ENCODE data around the gene PPP1R3E.
A peak's percentile ranks its signal among the peaks of the same experiment; 100 is the strongest.

The PPP1R3E gene

GRCh38 chr14:23310546-23310945 lies 7.9 kb upstream of the PPP1R3E start:
- H3K36me3 ChIP-seq (ENCODE audit: low read depth), result peaks cover 78% of the 10 kb centered on the region
- no peaks in the 10 kb centered on the region for H3K9me3 ChIP-seq (ENCODE audit: severe bottlenecking)
- no peak for TF ChIP-seq CTCF (IDR thresholded peaks at IDR 0.05; ENCODE audit: poor library complexity, severe bottlenecking)
- DNase-seq (ENCODE audit: low spot score) (no peak), ATAC-seq (ENCODE audit: low read depth) (no peak)
- peaks cover 16% of the 10 kb centered on the region for H3K4me1 ChIP-seq (ENCODE audit: insufficient read depth, poor library complexity, severe bottlenecking)
- H3K27ac ChIP-seq (ENCODE audit: poor library complexity, severe bottlenecking), result no peak overlapping the region
- H3K27me3 ChIP-seq (ENCODE audit: insufficient read depth, poor library complexity, severe bottlenecking), result no peaks in the 10 kb centered on the region
- no peak overlapping the region for H3K4me3 ChIP-seq (ENCODE audit: severe bottlenecking)

DNA sequence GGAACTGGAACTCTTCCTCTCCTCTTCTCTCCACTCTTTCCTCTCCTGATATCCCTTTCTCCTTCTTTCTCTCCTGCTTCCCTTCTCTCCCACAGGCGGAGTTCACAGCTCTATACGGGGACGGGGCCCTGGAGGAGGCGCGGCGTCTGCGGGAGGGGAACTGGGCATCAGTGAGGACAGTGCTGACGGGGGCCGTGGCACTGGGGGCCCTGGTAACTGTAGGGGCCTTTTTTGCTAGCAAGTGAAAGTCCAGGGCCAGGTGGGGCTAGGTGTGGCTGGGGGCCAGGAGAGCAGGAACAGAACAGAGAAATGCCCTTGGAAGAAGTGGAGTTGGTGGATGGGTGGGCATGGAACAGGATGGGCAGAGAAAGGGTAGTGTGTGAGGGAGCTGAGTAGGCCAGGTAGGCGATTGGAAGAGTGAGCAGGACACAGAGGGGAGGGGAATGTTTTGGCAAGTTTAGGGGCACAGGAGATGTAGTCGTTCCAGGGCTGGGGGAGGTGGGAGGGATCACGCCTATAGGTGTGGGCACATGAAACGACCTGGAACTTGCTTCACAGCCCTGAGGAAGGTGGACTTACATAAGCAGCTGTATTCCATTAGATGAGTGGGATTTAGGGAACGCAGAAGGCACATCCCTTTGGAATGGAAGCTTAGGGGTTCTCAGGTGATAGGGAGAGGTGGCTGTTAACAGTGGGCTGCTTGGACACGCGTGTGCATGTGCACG lies 6.2 kb upstream of the PPP1R3E start:
- H3K4me3 ChIP-seq (ENCODE audit: severe bottlenecking), result no peak overlapping the region
- no peak for ATAC-seq (ENCODE audit: low read depth)
- H3K27ac ChIP-seq (ENCODE audit: poor library complexity, severe bottlenecking), result peak overlapping the region; percentile 65
- DNase-seq (ENCODE audit: low spot score), result no peak
- peaks cover 65% of the 10 kb centered on the region for H3K36me3 ChIP-seq (ENCODE audit: low read depth)
- H3K27me3 ChIP-seq (ENCODE audit: insufficient read depth, poor library complexity, severe bottlenecking), result no peaks in the 10 kb centered on the region
- no peaks in the 10 kb centered on the region for H3K9me3 ChIP-seq (ENCODE audit: severe bottlenecking)
- TF ChIP-seq CTCF (IDR thresholded peaks at IDR 0.05; ENCODE audit: poor library complexity, severe bottlenecking), result no peak
- H3K4me1 ChIP-seq (ENCODE audit: insufficient read depth, poor library complexity, severe bottlenecking), result peaks cover 16% of the 10 kb centered on the region

GRCh38 chr14:23307687-23308644 lies 5.3 kb upstream of the PPP1R3E start:
- DNase-seq (ENCODE audit: low spot score), result no peak
- H3K9me3 ChIP-seq (ENCODE audit: severe bottlenecking), result no peaks in the 10 kb centered on the region
- peaks cover 16% of the 10 kb centered on the region for H3K4me1 ChIP-seq (ENCODE audit: insufficient read depth, poor library complexity, severe bottlenecking)
- peak; percentile 43 for ATAC-seq (ENCODE audit: low read depth)
- peaks cover 57% of the 10 kb centered on the region for H3K36me3 ChIP-seq (ENCODE audit: low read depth)
- H3K27me3 ChIP-seq (ENCODE audit: insufficient read depth, poor library complexity, severe bottlenecking), result no peaks in the 10 kb centered on the region
- no peak for TF ChIP-seq CTCF (IDR thresholded peaks at IDR 0.05; ENCODE audit: poor library complexity, severe bottlenecking)
- peak overlapping the region; percentile 65 for H3K27ac ChIP-seq (ENCODE audit: poor library complexity, severe bottlenecking)
- H3K4me3 ChIP-seq (ENCODE audit: severe bottlenecking), result peak overlapping the region; percentile 81

DNA sequence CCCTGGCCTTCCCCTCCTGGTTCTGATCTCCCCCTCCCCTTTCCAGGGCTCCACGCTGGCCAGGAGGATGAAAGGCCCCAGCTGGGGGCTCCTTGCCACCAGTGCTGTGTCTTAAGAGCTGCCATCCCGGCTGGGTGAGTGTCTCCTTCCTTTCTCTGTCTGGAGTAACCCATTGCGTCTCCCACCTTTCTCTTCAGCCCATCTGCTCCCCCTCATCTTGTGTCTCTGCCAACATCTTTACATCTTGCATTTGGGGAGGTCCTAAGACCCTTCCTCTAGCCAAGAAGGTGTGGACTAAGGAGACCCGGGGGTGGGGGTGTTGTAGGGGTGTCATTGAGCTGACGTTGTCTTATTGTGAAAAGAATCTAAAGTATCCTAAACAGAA lies 4.5 kb upstream of the PPP1R3E start:
- Histone ChIP-seq H3K27ac (ENCODE audit: poor library complexity, severe bottlenecking) (peak overlapping the region; percentile 65), H3K27me3 (ENCODE audit: insufficient read depth, poor library complexity, severe bottlenecking) (no peaks in the 10 kb centered on the region), H3K36me3 (ENCODE audit: low read depth) (peaks cover 48% of the 10 kb centered on the region), H3K4me1 (ENCODE audit: insufficient read depth, poor library complexity, severe bottlenecking) (peaks cover 16% of the 10 kb centered on the region), H3K9me3 (ENCODE audit: severe bottlenecking) (no peaks in the 10 kb centered on the region), H3K4me3 (ENCODE audit: severe bottlenecking) (peak overlapping the region; percentile 81)
- no peak for ATAC-seq (ENCODE audit: low read depth)
- TF ChIP-seq CTCF (IDR thresholded peaks at IDR 0.05; ENCODE audit: poor library complexity, severe bottlenecking), result no peak
- DNase-seq (ENCODE audit: low spot score), result no peak

All from RWPE2 (cell line).